ENCODE data around the gene COBL.
"Not testable (repeated sequence)": the region's sequence is repeated elsewhere in the genome, so short reads cannot be mapped to it uniquely, and the experiment has no call there.

Gene COBL

GRCh38 chr7:51210766-51211165 lies 105.8 kb downstream of the COBL start:
- no peak for DNase-seq (ENCODE audit: low read depth, low spot score)

GRCh38 chr7:51209426-51209825 lies 107.2 kb downstream of the COBL start:
- no peak for DNase-seq (ENCODE audit: low read depth, low spot score)

- not testable (repeated sequence) for DNase-seq (ENCODE audit: low read depth, low spot score)
Measured at GRCh38 chr7:51208125-51208524, 108.5 kb downstream of the COBL start.

GRCh38 chr7:51198654-51199053 lies 118.0 kb downstream of the COBL start:
- no peak for DNase-seq (ENCODE audit: low read depth, low spot score)

GRCh38 chr7:51190969-51191368 lies 125.6 kb downstream of the COBL start:
- no peak for DNase-seq (ENCODE audit: low read depth, low spot score)

GRCh38 chr7:51189777-51190176 lies 126.8 kb downstream of the COBL start:
- DNase-seq (ENCODE audit: low read depth, low spot score), result no peak

GRCh38 chr7:51188987-51189386 lies 127.6 kb downstream of the COBL start:
- DNase-seq (ENCODE audit: low read depth, low spot score), result no peak

- peak; percentile 60 for DNase-seq (ENCODE audit: low read depth, low spot score)
Measured at GRCh38 chr7:51187941-51188340, 128.7 kb downstream of the COBL start.

- DNase-seq (ENCODE audit: low read depth, low spot score), result no peak
Measured at GRCh38 chr7:51186531-51186930, 130.1 kb downstream of the COBL start.

GRCh38 chr7:51182636-51183166 lies 133.9 kb downstream of the COBL start:
- no peak for DNase-seq (ENCODE audit: low read depth, low spot score)

GRCh38 chr7:51180092-51180491 lies 136.5 kb downstream of the COBL start:
- no peak for DNase-seq (ENCODE audit: low read depth, low spot score)

- DNase-seq (ENCODE audit: low read depth, low spot score), result no peak
Measured at GRCh38 chr7:51175992-51176388, 140.6 kb downstream of the COBL start.

- DNase-seq (ENCODE audit: low read depth, low spot score), result peak; percentile 52
Measured at GRCh38 chr7:51175316-51175991, 141.2 kb downstream of the COBL start.

- no peak for DNase-seq (ENCODE audit: low read depth, low spot score)
Measured at GRCh38 chr7:51165337-51165736, 151.3 kb downstream of the COBL start.

- DNase-seq (ENCODE audit: low read depth, low spot score), result peak; percentile 80
Measured at GRCh38 chr7:51162724-51163329, 153.8 kb downstream of the COBL start.

GRCh38 chr7:51161937-51162336 lies 154.7 kb downstream of the COBL start:
- no peak for DNase-seq (ENCODE audit: low read depth, low spot score)

GRCh38 chr7:51160990-51161615 lies 155.5 kb downstream of the COBL start:
- peak; percentile 38 for DNase-seq (ENCODE audit: low read depth, low spot score)

- no peak for DNase-seq (ENCODE audit: low read depth, low spot score)
Measured at GRCh38 chr7:51160411-51160810, 156.2 kb downstream of the COBL start.

GRCh38 chr7:51158742-51159445 lies 157.7 kb downstream of the COBL start:
- no peak for DNase-seq (ENCODE audit: low read depth, low spot score)

- no peak for DNase-seq (ENCODE audit: low read depth, low spot score)
Measured at GRCh38 chr7:51158211-51158610, 158.4 kb downstream of the COBL start.

- no peak for DNase-seq (ENCODE audit: low read depth, low spot score)
Measured at GRCh38 chr7:51154201-51154600, 162.4 kb downstream of the COBL start.

GRCh38 chr7:51152706-51153200 lies 163.9 kb downstream of the COBL start:
- no peak for DNase-seq (ENCODE audit: low read depth, low spot score)
